Ascending aorta (tissue), 2 donors: ENCODE measurements around the gene CDC16. TPM values are rescaled to one million over a fixed set of nuclear protein-coding genes. Genes with fewer than 3 reads are reported as not detected.
A peak's percentile ranks its signal among the peaks of the same experiment; 100 is the strongest.
"Not testable (repeated sequence)": the region's sequence is repeated elsewhere in the genome, so short reads cannot be mapped to it uniquely, and the experiment has no call there.

Experiments
- DNase-seq, 2 donors: peaks; one replicate each; pipeline ENCODE4 v3.0.0-alpha.2; 2019; ENCODE audit warnings: low spot score in 2 of 2
- H3K27ac ChIP-seq, 2 donors: fragments of 200-600 bp; sonication (generic); one replicate each; pipeline ENCODE4 v1.5.1; 2016 to 2017; ENCODE audit warnings: mild to moderate bottlenecking in 1 of 2
- H3K27me3 ChIP-seq: fragments of 200-600 bp; sonication (generic); one replicate; pipeline ENCODE4 v1.5.1; 2017
- H3K36me3 ChIP-seq, 2 donors: fragments of 200-600 bp; sonication (generic); one replicate each; pipeline ENCODE4 v1.5.1; 2016
- H3K4me1 ChIP-seq, 2 donors: fragments of 200-600 bp; sonication (generic); one replicate each; pipeline ENCODE4 v1.5.1; 2016 to 2017; ENCODE audit warnings: mild to moderate bottlenecking in 1 of 2
- H3K4me3 ChIP-seq, 2 donors: fragments of 200-600 bp; sonication (generic); one replicate each; pipeline ENCODE4 v1.5.1; 2016 to 2017; ENCODE audit warnings: mild to moderate bottlenecking in 1 of 2
- H3K9me3 ChIP-seq, 2 donors: fragments of 200-600 bp; sonication (generic); one replicate each; pipeline ENCODE4 v1.5.1; 2016
- intact Hi-C: fragments of 100-400 bp; cut with DNase I; formaldehyde crosslinking; loops from one replicate; pipeline ENCODE4 v1.15.1; 2023
- total RNA-seq: library from RNA; depleted of rRNA; stranded (reverse); fragments of >200 nt; gene quantifications from one replicate; pipeline ENCODE4 v1.1.0, GENCODE V29; 2016
- TF ChIP-seq, protein P1 (sequence below), 3 experiments: fragments of 200-600 bp in 2 of 3; fragments of 450-650 bp in 1 of 3; sonication (generic) in 2 of 3; IDR thresholded peaks; one replicate each; pipeline ENCODE4 v1.5.1; 2016 to 2019; ENCODE audit warnings: antibody characterized with exemption in 3 of 3, mild to moderate bottlenecking in 1 of 3, moderate library complexity in 1 of 3

CDC16 gene, protein sequence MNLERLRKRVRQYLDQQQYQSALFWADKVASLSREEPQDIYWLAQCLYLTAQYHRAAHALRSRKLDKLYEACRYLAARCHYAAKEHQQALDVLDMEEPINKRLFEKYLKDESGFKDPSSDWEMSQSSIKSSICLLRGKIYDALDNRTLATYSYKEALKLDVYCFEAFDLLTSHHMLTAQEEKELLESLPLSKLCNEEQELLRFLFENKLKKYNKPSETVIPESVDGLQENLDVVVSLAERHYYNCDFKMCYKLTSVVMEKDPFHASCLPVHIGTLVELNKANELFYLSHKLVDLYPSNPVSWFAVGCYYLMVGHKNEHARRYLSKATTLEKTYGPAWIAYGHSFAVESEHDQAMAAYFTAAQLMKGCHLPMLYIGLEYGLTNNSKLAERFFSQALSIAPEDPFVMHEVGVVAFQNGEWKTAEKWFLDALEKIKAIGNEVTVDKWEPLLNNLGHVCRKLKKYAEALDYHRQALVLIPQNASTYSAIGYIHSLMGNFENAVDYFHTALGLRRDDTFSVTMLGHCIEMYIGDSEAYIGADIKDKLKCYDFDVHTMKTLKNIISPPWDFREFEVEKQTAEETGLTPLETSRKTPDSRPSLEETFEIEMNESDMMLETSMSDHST
- 41.1 TPM for total RNA-seq

DNA sequence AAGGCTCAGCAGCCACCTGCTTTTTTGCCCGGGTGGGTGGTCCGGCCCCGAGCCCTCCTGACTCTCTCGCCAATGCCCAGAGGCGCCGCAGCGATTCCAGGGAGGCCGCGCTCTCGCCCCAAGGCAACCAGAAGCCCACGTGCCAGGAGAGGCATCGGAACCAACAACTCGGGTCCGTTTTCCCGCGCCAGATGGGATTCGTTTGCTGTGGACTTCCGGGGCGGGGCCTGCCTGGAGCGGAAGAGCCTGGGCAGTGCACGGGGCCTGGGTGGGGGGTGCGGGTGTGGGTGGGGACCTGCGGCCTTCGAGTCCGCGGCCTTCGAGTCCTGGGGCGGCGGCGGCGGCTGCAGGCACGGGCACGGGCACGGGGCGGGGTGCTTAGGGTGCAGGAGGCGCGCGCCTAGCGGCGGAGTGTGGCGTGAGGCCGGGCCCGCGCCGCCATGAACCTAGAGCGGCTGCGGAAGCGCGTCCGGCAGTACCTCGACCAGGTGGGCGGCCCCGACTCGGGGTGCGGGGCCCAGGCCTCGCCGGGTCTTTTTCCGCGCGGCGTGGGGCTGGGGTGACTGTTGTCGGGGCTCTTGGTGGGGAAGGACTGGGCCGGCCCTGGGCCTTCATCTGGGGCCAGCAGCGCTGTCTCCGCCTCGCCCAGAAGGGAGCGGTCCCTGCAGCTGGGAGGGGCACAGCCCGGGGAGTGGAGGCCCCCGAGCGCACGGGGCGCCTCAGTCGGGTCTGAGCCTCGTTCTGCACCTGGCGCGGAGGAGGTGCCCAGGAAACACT lies at the start of gene CDC16:
Gene CDC16 (plus strand): TSS at position 253 of the 777 bp plus-strand sequence. CDS start 188 bp downstream, at position 441.
- intact Hi-C loops = no loop called here
- Histone ChIP-seq H3K4me1 (peaks cover 6% of the 10 kb centered on the region in 2 donors), H3K4me3 (peak within 1 kb of the TSS; percentile 83 to 91), H3K36me3 (peaks cover 22 to 29% of the 10 kb centered on the region in 2 donors), H3K27me3 (no peaks in the 10 kb centered on the region), H3K27ac (peak within 1 kb of the TSS; percentile 73 to 78), H3K9me3 (no peaks in the 10 kb centered on the region)
- TF ChIP-seq, protein P1, sequence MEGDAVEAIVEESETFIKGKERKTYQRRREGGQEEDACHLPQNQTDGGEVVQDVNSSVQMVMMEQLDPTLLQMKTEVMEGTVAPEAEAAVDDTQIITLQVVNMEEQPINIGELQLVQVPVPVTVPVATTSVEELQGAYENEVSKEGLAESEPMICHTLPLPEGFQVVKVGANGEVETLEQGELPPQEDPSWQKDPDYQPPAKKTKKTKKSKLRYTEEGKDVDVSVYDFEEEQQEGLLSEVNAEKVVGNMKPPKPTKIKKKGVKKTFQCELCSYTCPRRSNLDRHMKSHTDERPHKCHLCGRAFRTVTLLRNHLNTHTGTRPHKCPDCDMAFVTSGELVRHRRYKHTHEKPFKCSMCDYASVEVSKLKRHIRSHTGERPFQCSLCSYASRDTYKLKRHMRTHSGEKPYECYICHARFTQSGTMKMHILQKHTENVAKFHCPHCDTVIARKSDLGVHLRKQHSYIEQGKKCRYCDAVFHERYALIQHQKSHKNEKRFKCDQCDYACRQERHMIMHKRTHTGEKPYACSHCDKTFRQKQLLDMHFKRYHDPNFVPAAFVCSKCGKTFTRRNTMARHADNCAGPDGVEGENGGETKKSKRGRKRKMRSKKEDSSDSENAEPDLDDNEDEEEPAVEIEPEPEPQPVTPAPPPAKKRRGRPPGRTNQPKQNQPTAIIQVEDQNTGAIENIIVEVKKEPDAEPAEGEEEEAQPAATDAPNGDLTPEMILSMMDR (IDR thresholded peaks at IDR 0.05) = no peak
- peak; percentile 66 to 96 for DNase-seq

DNA sequence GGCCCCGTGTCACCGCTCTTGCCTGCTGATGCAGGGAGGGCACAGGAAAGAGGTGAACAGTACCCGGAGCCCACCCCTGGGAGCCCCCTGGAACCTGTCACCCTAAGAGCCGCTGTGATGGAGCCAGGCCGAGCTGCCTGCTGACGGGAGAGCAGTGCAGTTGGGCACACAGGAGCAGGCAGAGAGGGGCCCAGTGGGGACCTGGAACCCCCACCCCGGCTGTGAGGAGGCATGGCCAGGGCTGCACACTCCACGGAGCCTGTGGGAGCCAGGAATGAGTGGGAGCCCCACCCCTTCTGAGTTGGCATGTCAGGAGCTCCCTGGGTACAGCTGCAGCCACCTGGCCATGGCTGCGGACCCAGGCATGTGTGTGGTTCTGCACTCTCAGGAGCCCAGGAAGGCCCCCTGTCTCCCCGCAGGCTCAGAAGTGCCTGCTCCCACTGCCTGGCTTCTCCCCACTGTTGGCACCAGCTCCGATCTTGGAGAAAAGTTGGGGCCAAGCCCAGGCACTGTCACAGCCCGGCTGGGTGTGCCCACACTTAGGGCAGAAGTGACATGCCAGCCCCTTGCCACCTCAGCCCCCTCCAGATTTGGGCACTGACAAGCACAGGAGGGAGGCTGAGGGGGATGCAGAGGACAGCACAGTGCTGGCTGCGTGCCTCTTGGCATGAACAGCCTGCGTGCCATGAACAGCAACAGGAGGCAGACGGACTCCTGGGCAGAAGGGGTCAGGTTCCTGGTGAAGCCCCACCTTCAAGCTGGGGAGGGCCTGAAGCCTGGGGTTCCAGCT lies 49.3 kb upstream of the CDC16 start:
- H3K4me1 ChIP-seq = no peaks in the 10 kb centered on the region
- intact Hi-C loops = no loop called here
- TF ChIP-seq, protein P1 (IDR thresholded peaks at IDR 0.05) = no peak
- H3K4me3 ChIP-seq = no peak overlapping the region
- no peak overlapping the region for H3K27ac ChIP-seq
- no peaks in the 10 kb centered on the region for H3K27me3 ChIP-seq
- no peak for DNase-seq
- no peaks in the 10 kb centered on the region for H3K9me3 ChIP-seq
- no peaks in the 10 kb centered on the region for H3K36me3 ChIP-seq

DNA sequence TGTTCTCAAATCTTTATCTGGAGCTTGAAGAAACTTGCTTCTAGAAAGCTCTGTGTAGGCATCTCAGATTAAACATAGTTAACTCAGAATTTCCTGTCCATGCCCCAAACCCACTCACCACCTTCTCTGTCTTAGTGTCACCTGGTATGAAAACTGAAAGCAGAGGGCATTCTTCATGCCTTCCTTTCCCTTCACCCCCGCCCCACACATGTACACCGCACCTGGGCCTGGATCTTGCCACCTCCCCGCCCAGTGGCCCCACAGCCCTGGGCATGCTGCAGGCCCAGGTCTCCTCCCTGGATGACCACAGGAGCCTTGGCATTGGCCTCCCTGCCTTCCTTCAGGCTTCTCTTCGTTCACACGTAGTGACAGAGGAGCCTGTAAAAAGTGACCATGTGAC lies 39.8 kb upstream of the CDC16 start:
- Histone ChIP-seq H3K9me3 (peaks cover 0 to 10% of the 10 kb centered on the region in 2 donors), H3K4me3 (no peak overlapping the region), H3K36me3 (no peaks in the 10 kb centered on the region), H3K27ac (no peak overlapping the region), H3K4me1 (no peaks in the 10 kb centered on the region), H3K27me3 (no peaks in the 10 kb centered on the region)
- TF ChIP-seq, protein P1 (IDR thresholded peaks at IDR 0.05) = no peak
- DNase-seq = no peak
- intact Hi-C loops = no loop called here

DNA sequence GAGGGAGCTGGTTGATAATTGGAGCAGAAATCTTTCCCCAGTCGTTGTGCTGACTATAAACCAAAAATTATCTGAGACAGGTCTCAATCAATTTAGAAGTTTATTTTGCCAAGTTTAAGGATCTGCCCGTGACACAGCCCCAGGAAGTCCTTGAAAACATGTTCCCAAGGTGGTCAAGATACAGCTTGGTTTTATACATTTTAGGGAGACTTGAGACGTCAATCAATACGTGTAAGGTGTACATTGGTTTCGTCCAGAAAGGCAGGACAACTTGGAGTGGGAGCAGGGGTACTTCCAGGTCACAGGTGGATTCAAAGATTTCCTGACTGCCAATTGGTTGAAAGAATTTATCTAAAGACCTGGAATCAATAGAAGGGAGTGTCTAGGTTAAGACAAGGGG lies 38.1 kb upstream of the CDC16 start:
- H3K4me1 ChIP-seq = peaks cover 0 to 3% of the 10 kb centered on the region in 2 donors
- no peak overlapping the region for H3K27ac ChIP-seq
- intact Hi-C loops = no loop called here
- H3K27me3 ChIP-seq = no peaks in the 10 kb centered on the region
- DNase-seq = no peak
- H3K36me3 ChIP-seq = no peaks in the 10 kb centered on the region
- TF ChIP-seq, protein P1 (IDR thresholded peaks at IDR 0.05) = no peak
- peaks cover 0 to 10% of the 10 kb centered on the region in 2 donors for H3K9me3 ChIP-seq
- no peak overlapping the region for H3K4me3 ChIP-seq

DNA sequence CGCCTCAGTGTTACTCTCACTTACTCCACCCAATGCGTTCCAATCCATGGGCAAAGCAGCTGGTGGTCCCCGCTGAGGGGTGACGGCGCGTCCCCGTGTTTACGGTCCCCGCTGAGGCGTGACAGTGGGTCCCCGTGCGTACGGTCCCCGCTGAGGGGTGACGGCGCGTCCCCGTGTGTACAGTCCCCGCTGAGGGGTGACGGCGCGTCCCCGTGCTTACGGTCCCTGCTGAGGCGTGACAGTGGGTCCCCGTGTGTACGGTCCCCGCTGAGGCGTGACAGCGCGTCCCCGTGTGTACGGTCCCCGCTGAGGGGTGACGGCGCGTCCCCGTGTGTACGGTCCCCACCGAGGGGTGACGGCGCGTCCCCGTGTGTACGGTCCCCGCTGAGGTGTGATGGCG lies 36.1 kb upstream of the CDC16 start:
- Histone ChIP-seq H3K4me3 (no peak overlapping the region), H3K27me3 (no peaks in the 10 kb centered on the region), H3K4me1 (peaks cover 0 to 3% of the 10 kb centered on the region in 2 donors), H3K36me3 (no peaks in the 10 kb centered on the region), H3K27ac (no peak overlapping the region), H3K9me3 (no peaks in the 10 kb centered on the region)
- TF ChIP-seq, protein P1 (IDR thresholded peaks at IDR 0.05) = no peak
- DNase-seq = peak in 1 of 2 donors; percentile 22
- intact Hi-C loops = no loop called here

DNA sequence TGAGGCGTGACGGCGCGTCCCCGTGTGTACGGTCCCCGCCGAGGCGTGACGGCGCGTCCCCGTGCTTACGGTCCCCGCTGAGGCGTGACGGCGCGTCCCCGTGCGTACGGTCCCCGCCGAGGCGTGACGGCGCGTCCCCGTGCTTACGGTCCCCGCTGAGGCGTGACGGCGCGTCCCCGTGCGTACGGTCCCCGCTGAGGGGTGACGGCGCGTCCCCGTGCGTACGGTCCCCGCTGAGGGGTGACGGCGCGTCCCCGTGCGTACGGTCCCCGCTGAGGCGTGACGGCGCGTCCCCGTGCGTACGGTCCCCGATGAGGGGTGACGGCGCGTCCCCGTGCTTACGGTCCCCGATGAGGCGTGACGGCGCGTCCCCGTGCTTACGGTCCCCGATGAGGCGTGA lies 35.2 kb upstream of the CDC16 start:
- H3K4me1 ChIP-seq, H3K4me3 ChIP-seq, intact Hi-C loops, H3K27me3 ChIP-seq, H3K36me3 ChIP-seq, H3K27ac ChIP-seq, H3K9me3 ChIP-seq, DNase-seq: not testable (repeated sequence)
